ENCODE data around the gene CDSN.

GRCh38 chr6:31092238-31092637 is 28.0 kb downstream of the CDSN start:
- TF ChIP-seq CTCF (IDR thresholded peaks at IDR 0.05 in 8 of 11, conservative IDR thresholded peaks at IDR 0.05 in 3 of 11) = no peak
- TF ChIP-seq POLR2A (IDR thresholded peaks at IDR 0.05) = no peak
- no peak for TF ChIP-seq POLR2AphosphoS5 (IDR thresholded peaks at IDR 0.05)
